Panc1 (cell line): ENCODE results near the gene CRY2. TPM values are rescaled to one million over a fixed set of nuclear protein-coding genes. Genes with fewer than 3 reads are reported as not detected.
A peak's percentile ranks its signal among the peaks of the same experiment; 100 is the strongest.

Source experiments
- ATAC-seq: fragments of 200-7000 bp; cut with Tn5 transposase; 2 replicates; pipeline ENCODE4 v1.9.1; 2020; ENCODE audit warnings: mild to moderate bottlenecking, moderate library complexity
- BruUV-seq: library from RNA; stranded (reverse); fragments of 400-500 nt; replicated peaks from 2 replicates; lab custom pipeline; 2021; lab: Mats Ljungman, UMichigan
- CTCF ChIA-PET: fragments of 300-600 bp; sonication (Branson Sonifier 250); formaldehyde crosslinking; loops from one replicate; lab custom pipeline; 2022; ENCODE audit warnings: antibody characterized with exemption; lab: Charles Lee
- POLR2A ChIA-PET: fragments of 300-600 bp; sonication (Branson Sonifier 250); formaldehyde crosslinking; loops from one replicate; lab custom pipeline; 2022; ENCODE audit warnings: antibody characterized with exemption; lab: Charles Lee
- DNase-seq: peaks from one replicate; pipeline ENCODE4 v3.0.0-alpha.2; 2010; ENCODE audit warnings: low read depth, low spot score
- H3K27ac ChIP-seq: 2 replicates; pipeline ENCODE4 v1.5.1; 2011; ENCODE audit warnings: mild to moderate bottlenecking, low read length, inconsistent platforms
- H3K27me3 ChIP-seq: fragments of 200-500 bp; sonication (Bioruptor generic); 2 replicates; pipeline ENCODE4 v1.6.0; 2014; ENCODE audit warnings: low read length, inconsistent platforms; ENCODE audit not compliant: control insufficient read depth, insufficient read depth
- H3K36me3 ChIP-seq: fragments of 200-500 bp; sonication (Bioruptor generic); 2 replicates; pipeline ENCODE4 v1.5.1; 2014; ENCODE audit warnings: inconsistent platforms, mild to moderate bottlenecking, low read length, moderate library complexity; ENCODE audit not compliant: control insufficient read depth, insufficient read depth
- H3K4me1 ChIP-seq: 2 replicates; pipeline ENCODE4 v1.5.1; 2011; ENCODE audit warnings: inconsistent platforms, mild to moderate bottlenecking, low read length, moderate library complexity; ENCODE audit not compliant: control insufficient read depth, insufficient read depth
- H3K4me3 ChIP-seq, 2 experiments: 2 replicates each; pipeline ENCODE4 v1.5.1; 2011 to 2012; ENCODE audit warnings: low read depth in 2 of 2, low read length in 2 of 2, mild to moderate bottlenecking in 2 of 2, inconsistent platforms in 1 of 2, moderate library complexity in 1 of 2
- H3K9me3 ChIP-seq: fragments of 200-500 bp; sonication (Bioruptor generic); 2 replicates; pipeline ENCODE4 v1.5.1; 2014; ENCODE audit warnings: low read depth, mild to moderate bottlenecking, inconsistent platforms, low read length, moderate library complexity; ENCODE audit not compliant: control insufficient read depth, insufficient read depth
- POLR2AphosphoS5 ChIP-seq: IDR thresholded peaks from 2 replicates; pipeline ENCODE4 v1.6.1; 2012; ENCODE audit warnings: mild to moderate bottlenecking, low read depth, low read length, moderate library complexity
- SIN3A ChIP-seq: IDR thresholded peaks from 2 replicates; pipeline ENCODE4 v1.6.1; 2012; ENCODE audit warnings: low read depth, mild to moderate bottlenecking, low read length, moderate library complexity, borderline replicate concordance; ENCODE audit not compliant: insufficient read depth
- TCF7L2 ChIP-seq: IDR thresholded peaks from 2 replicates; pipeline ENCODE4 v1.6.1; 2011; ENCODE audit warnings: mild to moderate bottlenecking, low read depth, low read length, inconsistent platforms
- in situ Hi-C: cut with HindIII; loops from 2 replicates; pipeline ENCODE4 v1.10.0; 2016; ENCODE audit warnings: low sequenced_read_pairs, low pct_unique_long_range_greater_than_20kb
- intact Hi-C: fragments of 100-400 bp; cut with micrococcal nuclease; formaldehyde crosslinking; loops from one replicate; pipeline ENCODE4 v1.10.0; 2022; ENCODE audit not compliant: unreplicated experiment
- total RNA-seq: library from RNA; stranded (reverse); gene quantifications from one replicate; pipeline ENCODE4 v1.2.1, GENCODE V29; 2021; ENCODE audit not compliant: unreplicated experiment
- TF ChIP-seq, protein P1 (sequence below): fragments of 450-650 bp; IDR thresholded peaks from 2 replicates; pipeline ENCODE4 v1.5.1; 2017; ENCODE audit warnings: mild to moderate bottlenecking
- TF ChIP-seq, protein P2 (sequence below), 2 experiments: IDR thresholded peaks; 2 replicates each; pipeline ENCODE4 v1.6.1; 2011 to 2012; ENCODE audit warnings: low read depth in 2 of 2, control low read depth in 1 of 2, low read length in 1 of 2, mild to moderate bottlenecking in 1 of 2, moderate library complexity in 1 of 2; ENCODE audit not compliant: insufficient read depth in 1 of 2

Gene CRY2
- total RNA-seq, 1 experiment from 2014 or later = 14.6 TPM

- Histone ChIP-seq H3K27ac (peak overlapping the region; percentile 79), H3K4me3 (peak overlapping the region; percentile 78 to 92), H3K4me1 (peaks cover 10% of the 10 kb centered on the region), H3K36me3 (no peaks in the 10 kb centered on the region; the same call in 1 of the 2 replicates), H3K9me3 (no peaks in the 10 kb centered on the region), H3K27me3 (peaks cover 3% of the 10 kb centered on the region; the same call in 1 of the 2 replicates)
- in situ Hi-C loops (no loop called here), intact Hi-C loops (no loop called here)
- DNase-seq = no peak
- CTCF ChIA-PET = interaction anchor here (0.6 kb wide), 1 partner anchor 26 kb away, joined by 7 read pairs; no protein-coding TSS in a partner anchor
- BruUV-seq = no TSS peak
- no peak for TF ChIP-seq TCF7L2
- TF ChIP-seq, protein P1, sequence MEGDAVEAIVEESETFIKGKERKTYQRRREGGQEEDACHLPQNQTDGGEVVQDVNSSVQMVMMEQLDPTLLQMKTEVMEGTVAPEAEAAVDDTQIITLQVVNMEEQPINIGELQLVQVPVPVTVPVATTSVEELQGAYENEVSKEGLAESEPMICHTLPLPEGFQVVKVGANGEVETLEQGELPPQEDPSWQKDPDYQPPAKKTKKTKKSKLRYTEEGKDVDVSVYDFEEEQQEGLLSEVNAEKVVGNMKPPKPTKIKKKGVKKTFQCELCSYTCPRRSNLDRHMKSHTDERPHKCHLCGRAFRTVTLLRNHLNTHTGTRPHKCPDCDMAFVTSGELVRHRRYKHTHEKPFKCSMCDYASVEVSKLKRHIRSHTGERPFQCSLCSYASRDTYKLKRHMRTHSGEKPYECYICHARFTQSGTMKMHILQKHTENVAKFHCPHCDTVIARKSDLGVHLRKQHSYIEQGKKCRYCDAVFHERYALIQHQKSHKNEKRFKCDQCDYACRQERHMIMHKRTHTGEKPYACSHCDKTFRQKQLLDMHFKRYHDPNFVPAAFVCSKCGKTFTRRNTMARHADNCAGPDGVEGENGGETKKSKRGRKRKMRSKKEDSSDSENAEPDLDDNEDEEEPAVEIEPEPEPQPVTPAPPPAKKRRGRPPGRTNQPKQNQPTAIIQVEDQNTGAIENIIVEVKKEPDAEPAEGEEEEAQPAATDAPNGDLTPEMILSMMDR = no peak; the same call in none of the 2 replicates
- TF ChIP-seq, protein P2, sequence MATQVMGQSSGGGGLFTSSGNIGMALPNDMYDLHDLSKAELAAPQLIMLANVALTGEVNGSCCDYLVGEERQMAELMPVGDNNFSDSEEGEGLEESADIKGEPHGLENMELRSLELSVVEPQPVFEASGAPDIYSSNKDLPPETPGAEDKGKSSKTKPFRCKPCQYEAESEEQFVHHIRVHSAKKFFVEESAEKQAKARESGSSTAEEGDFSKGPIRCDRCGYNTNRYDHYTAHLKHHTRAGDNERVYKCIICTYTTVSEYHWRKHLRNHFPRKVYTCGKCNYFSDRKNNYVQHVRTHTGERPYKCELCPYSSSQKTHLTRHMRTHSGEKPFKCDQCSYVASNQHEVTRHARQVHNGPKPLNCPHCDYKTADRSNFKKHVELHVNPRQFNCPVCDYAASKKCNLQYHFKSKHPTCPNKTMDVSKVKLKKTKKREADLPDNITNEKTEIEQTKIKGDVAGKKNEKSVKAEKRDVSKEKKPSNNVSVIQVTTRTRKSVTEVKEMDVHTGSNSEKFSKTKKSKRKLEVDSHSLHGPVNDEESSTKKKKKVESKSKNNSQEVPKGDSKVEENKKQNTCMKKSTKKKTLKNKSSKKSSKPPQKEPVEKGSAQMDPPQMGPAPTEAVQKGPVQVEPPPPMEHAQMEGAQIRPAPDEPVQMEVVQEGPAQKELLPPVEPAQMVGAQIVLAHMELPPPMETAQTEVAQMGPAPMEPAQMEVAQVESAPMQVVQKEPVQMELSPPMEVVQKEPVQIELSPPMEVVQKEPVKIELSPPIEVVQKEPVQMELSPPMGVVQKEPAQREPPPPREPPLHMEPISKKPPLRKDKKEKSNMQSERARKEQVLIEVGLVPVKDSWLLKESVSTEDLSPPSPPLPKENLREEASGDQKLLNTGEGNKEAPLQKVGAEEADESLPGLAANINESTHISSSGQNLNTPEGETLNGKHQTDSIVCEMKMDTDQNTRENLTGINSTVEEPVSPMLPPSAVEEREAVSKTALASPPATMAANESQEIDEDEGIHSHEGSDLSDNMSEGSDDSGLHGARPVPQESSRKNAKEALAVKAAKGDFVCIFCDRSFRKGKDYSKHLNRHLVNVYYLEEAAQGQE (IDR thresholded peaks at IDR 0.05; ENCODE audit: insufficient read depth in 1 of 2, low read depth in 2 of 2, low read length in 1 of 2) = no peak
- TF ChIP-seq SIN3A = no peak
- no peak for TF ChIP-seq POLR2AphosphoS5
- POLR2A ChIA-PET = interaction anchor here (0.6 kb wide), 2 partner anchors 203 to 718 kb away, joined by 8 to 10 read pairs; no protein-coding TSS in a partner anchor
- peak; percentile 60 for ATAC-seq
Measured at GRCh38 chr11:45847911-45848316, 639 bp downstream of the CRY2 start.

DNA sequence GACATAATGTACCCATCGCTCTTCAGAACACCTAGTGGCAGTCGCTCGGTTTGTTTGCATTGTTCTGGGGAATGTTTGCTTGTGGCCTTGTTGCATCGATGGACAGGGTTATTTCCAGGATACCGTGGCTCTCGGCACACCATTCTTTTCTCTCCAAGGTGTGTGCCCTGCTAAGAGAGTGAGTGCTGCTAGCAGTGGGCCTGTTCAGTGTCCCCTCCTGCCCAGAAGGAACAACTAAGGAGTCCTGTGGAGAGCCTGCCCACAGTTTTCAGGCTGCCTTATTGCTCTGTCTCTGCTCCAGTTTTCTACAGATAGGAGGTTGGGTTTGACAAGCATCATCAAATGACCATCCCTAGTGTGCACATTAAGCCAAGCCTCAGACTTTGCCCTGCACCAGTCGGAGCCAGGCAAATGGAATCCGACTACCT, 1.4 kb downstream of the CRY2 start:
- ATAC-seq = no peak
- no TSS peak for BruUV-seq
- intact Hi-C loops = no loop called here
- in situ Hi-C loops = no loop called here
- Histone ChIP-seq H3K36me3 (no peaks in the 10 kb centered on the region; the same call in 1 of the 2 replicates), H3K27ac (peak overlapping the region; percentile 79), H3K4me1 (peaks cover 10% of the 10 kb centered on the region), H3K27me3 (peaks cover 3% of the 10 kb centered on the region; the same call in 1 of the 2 replicates), H3K4me3 (peak overlapping the region; percentile 78 to 92), H3K9me3 (no peaks in the 10 kb centered on the region)
- no peak for TF ChIP-seq SIN3A
- TF ChIP-seq, protein P2 (IDR thresholded peaks at IDR 0.05; ENCODE audit: insufficient read depth in 1 of 2, low read depth in 2 of 2, low read length in 1 of 2) = no peak
- DNase-seq = no peak
- CTCF ChIA-PET = interaction anchor here (0.6 kb wide), 1 partner anchor 26 kb away, joined by 7 read pairs; no protein-coding TSS in a partner anchor
- POLR2A ChIA-PET = interaction anchor here (0.6 kb wide), 2 partner anchors 203 to 719 kb away, joined by 8 to 10 read pairs; no protein-coding TSS in a partner anchor
